Right ventricle myocardium inferior (tissue), 1 donor: ENCODE results near the gene BHLHE41. TPM values are rescaled to one million over a fixed set of nuclear protein-coding genes. Genes with fewer than 3 reads are reported as not detected.

ENCODE experiments used
- ATAC-seq: fragments of 200-7000 bp; cut with Tn5 transposase; one replicate; pipeline ENCODE4 v1.9.1; 2020; ENCODE audit warnings: mild to moderate bottlenecking, moderate library complexity
- DNase-seq: peaks from one replicate; pipeline ENCODE4 v3.0.0; 2021; ENCODE audit errors: missing footprints
- intact Hi-C: fragments of 100-400 bp; cut with DNase I; formaldehyde crosslinking; loops from one replicate; pipeline ENCODE4 v1.11.0; 2022
- total RNA-seq: library from RNA; stranded (reverse); fragmentation: NEBNext Ultra II Directional; extraction: Animal tissue kit (Norgen Biotek cat#: 25700); gene quantifications from one replicate; pipeline ENCODE4 v1.2.1, GENCODE V29; 2021
- donor health status: DM: no; HTN: yes; CAD: no; lungs with severe emphysema.

The BHLHE41 gene
- total RNA-seq, 1 donor from 2014 or later, result 34.5 TPM

- intact Hi-C loops, result loop anchor here (5.0 to 10.0 kb wide), 2 partner anchors 308 to 515 kb away; no protein-coding TSS in a partner anchor
- ATAC-seq, result peak; percentile 94
- DNase-seq, result peak; percentile 74
Measured at GRCh38 chr12:26097046-26097878, 27.6 kb downstream of the BHLHE41 start.

- intact Hi-C loops, result loop anchor here (5.0 to 10.0 kb wide), 2 partner anchors 309 to 516 kb away; no protein-coding TSS in a partner anchor
- ATAC-seq (no peak), DNase-seq (no peak)
Measured at GRCh38 chr12:26096036-26096435, 28.8 kb downstream of the BHLHE41 start.

DNA sequence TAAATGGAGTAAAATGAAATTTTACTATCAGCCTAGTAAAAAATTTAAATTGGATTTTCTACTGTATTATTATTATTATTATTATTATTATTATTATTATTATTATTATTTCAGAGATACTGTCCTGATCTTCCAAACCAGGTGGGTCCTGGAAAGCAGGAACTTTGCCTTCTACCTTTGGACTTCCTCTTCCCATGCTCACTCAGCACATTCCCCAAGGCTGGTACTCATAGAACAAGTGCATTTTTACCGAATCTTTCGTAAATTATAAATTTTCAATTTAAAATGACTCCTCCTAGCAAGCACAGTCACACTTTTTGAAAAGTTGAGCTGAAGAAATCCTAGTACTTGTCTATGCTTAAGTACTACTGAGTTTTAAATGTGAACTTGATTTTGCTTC is 29.7 kb downstream of the BHLHE41 start:
- no peak for ATAC-seq
- DNase-seq, result no peak
- intact Hi-C loops, result loop anchor here (5.0 to 10.0 kb wide), 2 partner anchors 310 to 517 kb away; no protein-coding TSS in a partner anchor

GRCh38 chr12:26092346-26093105 is 32.3 kb downstream of the BHLHE41 start:
- intact Hi-C loops, result loop anchor here (5.0 to 10.0 kb wide), 2 partner anchors 312 to 560 kb away; no protein-coding TSS in a partner anchor
- DNase-seq (no peak), ATAC-seq (no peak)

DNA sequence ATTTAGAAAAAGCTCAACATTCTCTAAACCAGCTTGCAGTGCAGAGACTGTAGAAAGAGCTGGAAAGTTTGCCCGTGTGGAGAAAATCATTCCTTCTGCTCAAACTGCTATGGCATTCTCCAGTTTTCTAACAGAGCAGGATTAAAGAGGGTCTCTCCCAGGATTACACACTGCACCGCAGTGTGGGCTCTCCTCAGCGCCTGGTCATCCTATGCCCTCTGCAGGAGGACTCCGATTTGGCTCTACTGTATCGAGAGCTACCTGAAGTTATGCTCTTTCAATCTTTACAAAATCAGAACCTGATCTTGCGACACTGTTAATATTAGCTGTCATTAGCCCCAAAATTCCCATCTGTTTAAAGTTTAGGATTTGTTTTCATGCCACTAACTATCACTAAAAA is 33.0 kb downstream of the BHLHE41 start:
- intact Hi-C loops, result loop anchor here (5.0 to 10.0 kb wide), 2 partner anchors 313 to 560 kb away; no protein-coding TSS in a partner anchor
- no peak for DNase-seq
- no peak for ATAC-seq

- intact Hi-C loops, result loop anchor here (5.0 to 10.0 kb wide), 2 partner anchors 314 to 561 kb away; no protein-coding TSS in a partner anchor
- ATAC-seq (no peak), DNase-seq (no peak)
Measured at GRCh38 chr12:26090836-26091510, 33.9 kb downstream of the BHLHE41 start.

GRCh38 chr12:26088998-26089397 is 35.8 kb downstream of the BHLHE41 start:
- no peak for ATAC-seq
- no peak for DNase-seq
- intact Hi-C loops, result no loop called here

DNA sequence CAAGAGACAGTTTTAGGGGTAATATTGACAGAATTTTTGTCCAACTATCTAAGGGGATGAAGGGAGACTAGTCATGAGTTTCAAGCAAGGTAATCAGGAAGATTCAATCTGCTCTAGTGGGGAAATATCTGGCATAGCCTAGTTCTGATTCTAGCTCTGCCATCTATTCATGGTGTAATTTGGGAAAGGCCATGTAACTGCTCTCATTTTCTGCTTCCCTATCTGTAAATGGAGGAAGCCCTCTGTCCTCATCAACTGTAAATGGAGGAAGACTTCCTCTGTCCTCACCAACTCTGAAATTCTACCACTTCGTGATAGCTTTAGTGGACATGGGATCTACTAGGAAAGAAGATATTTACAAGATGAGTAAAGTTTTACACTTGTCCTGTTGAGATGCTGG is 37.9 kb downstream of the BHLHE41 start:
- DNase-seq (no peak), ATAC-seq (no peak)
- intact Hi-C loops, result no loop called here

DNA sequence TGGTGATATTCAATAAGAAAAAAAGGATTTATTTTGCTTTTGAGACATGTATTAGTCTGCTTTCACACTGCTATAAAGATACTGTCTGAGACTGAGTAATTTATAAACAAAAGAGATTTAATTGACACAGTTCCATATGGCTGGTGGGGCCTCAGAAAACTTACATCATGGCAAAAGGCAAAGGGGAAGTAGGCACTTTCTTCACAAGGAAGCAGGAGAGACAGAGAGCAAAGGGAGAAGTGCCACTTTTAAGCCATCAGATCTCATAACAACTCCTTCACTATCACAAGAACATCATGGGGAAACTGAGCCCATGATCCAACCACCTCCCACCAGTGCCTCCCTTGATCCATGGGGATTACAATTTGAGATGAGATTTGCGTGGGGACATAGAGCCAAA is 43.9 kb downstream of the BHLHE41 start:
- intact Hi-C loops, result no loop called here
- DNase-seq (no peak), ATAC-seq (no peak)

DNA sequence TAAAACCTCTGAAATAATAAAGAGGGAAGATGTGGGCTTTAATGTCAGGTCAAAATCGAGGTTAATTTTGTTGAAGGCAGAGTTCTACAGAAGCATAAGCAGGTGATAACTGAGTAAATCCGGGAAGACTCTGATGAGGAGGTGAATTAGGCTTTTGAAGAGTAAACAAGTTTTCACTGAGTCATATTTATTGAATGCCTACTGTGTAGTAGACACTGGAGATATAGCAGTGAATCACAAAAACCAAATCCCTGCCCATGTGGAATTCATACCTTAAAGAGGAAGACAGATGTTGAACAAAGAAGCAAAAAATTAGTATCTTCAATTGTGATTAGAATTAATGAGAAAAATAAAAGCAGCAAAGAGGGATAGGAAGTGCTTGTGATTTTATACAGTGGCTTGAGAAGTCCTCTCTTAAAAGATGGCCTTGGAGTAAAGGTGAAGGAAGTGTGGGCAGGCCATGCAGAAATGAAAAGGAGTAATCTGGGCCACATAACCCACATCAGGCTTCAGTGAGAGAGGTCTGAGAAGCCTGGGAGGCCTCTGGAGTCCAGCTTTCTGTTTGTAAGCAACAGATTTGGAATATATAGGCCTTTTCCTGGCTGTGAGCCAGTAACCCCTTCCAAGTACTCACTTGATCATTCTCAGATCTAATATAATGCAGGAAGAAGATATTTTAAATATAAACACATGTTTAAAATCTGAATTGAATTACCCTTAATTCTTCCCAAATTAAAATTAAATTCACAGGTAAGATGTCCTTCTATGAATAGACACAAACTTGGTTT is 46.7 kb downstream of the BHLHE41 start:
- DNase-seq, result no peak
- intact Hi-C loops, result no loop called here
- no peak for ATAC-seq

Other genes with a start within 250 kb of the BHLHE41 start
- gene RASSF8, start 166.4 kb downstream of the BHLHE41 start, total RNA-seq, result 26.2 TPM
- gene SSPN, start 70.5 kb upstream of the BHLHE41 start, total RNA-seq, result 49.8 TPM